ENCODE measurements around the gene CYS1.
A peak's percentile ranks its signal among the peaks of the same experiment; 100 is the strongest.

CYS1 gene

DNA sequence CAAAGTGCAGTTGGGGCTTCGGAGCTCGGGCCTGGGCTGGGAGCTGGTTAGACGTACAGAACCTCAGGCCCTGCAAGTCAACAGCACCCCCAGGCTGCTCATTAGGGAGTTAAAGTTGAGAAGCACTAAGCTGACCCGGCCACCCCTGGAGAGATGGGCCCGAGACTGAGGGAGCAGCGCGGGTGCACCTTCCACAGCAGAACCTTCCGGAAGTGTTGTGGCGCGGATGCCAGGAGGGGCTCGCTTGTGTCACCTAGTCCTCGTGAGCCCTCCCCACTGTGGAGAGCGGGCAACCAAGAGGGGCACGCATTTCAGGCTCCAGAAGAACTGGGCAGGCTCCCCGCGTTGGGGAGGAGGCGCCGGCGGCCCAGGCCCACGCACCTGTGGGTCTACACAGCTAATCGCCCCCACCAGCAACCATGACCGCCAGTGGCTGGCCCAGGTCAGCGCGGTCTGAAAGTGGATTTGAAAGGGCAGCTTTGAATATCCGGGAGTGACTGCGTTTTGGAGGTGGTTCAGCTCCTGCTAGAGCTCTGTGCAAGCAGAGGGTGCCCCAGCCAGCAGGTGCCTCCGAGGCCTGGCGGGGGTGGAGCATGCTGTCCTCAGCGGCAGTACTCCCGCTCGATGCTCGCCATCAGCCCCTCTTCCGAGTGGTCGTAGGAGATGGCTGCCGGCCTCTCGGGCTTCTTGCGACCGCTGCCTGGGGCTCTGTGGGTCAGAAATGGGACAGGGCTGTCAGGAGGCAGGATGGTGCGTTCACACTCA lies 21.8 kb downstream of the CYS1 start:
- no peak for DNase-seq (ENCODE audit: low read depth in 2 of 2)
- TF ChIP-seq, protein P1, sequence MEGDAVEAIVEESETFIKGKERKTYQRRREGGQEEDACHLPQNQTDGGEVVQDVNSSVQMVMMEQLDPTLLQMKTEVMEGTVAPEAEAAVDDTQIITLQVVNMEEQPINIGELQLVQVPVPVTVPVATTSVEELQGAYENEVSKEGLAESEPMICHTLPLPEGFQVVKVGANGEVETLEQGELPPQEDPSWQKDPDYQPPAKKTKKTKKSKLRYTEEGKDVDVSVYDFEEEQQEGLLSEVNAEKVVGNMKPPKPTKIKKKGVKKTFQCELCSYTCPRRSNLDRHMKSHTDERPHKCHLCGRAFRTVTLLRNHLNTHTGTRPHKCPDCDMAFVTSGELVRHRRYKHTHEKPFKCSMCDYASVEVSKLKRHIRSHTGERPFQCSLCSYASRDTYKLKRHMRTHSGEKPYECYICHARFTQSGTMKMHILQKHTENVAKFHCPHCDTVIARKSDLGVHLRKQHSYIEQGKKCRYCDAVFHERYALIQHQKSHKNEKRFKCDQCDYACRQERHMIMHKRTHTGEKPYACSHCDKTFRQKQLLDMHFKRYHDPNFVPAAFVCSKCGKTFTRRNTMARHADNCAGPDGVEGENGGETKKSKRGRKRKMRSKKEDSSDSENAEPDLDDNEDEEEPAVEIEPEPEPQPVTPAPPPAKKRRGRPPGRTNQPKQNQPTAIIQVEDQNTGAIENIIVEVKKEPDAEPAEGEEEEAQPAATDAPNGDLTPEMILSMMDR (IDR thresholded peaks at IDR 0.05; ENCODE audit: low read depth, low read length): no peak
- no peak overlapping the region for H3K4me3 ChIP-seq (replicated peaks in 1 of 2; ENCODE audit: low read depth in 2 of 2, low read length in 2 of 2)

DNA sequence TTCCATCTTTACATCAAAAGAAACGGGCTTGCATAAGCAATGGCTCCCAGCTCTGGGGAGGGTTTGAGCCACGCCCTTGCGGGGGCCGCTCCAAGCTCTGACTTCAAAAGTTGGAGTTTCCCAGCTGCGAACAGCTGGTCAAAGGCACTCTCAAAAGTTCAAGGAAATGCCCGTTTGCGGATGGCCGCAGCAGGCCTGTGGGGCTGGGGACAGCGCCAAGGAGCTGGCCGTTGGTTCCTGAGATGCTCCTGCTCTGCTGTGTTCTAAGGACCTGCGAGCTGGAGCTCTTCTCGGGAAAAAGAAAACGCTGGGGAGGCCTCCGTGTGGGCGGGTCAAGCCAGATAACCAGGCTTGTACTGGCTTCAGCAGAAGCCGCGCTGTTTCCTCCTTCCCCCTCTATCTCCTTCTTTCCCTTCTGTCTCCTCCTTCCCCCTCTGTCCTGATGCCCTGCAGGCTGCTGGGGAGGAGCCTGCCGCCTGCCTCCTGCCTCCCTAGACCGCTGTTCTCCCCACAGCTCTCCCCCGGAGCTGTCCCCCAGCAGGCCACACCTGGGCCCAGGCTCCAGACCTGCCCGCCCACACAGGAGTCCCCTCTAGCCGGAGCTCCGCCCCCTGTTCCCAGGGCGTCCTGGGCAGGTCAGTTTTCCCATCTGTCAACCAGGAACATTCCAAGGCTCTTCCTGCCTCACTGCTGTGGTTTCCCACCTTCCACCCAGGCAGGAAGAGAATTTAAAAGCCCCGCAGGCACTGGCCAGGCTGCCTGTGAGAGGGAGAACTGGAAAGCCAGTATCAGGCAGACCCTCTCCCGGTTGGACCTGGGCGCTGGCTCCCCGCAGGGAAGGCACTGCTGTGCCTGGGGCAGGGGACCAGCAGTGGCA lies 22.7 kb downstream of the CYS1 start:
- peak; percentile 81 to 85 for DNase-seq (ENCODE audit: low read depth in 2 of 2)

DNA sequence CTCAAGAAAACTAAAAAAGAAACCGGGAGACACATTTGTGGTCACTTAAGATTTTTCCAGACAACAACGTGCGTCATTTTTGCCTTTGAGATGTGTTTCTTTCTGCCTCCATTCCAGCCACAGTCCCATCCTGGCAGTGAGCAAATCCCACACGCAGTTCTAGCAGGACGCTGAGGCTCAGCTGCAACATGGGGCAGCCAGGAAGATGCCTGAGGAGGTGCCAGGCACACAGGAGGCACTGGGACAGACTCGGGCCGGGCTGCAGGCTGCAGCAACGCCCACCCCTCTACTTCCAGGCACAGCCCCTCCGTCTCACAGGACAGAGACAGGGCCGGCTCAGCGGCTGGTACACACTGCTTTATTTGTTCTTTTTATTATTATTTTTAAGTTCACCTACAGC lies 23.8 kb downstream of the CYS1 start:
- TF ChIP-seq, protein P1 (IDR thresholded peaks at IDR 0.05; ENCODE audit: low read depth, low read length): no peak
- H3K4me3 ChIP-seq (replicated peaks in 1 of 2; ENCODE audit: low read depth in 2 of 2, low read length in 2 of 2): no peak overlapping the region
- no peak for DNase-seq (ENCODE audit: low read depth in 2 of 2)

More for the DNA sequence above, 22.7 kb downstream of the CYS1 start:
- TF ChIP-seq, protein P1 (IDR thresholded peaks at IDR 0.05; ENCODE audit: low read depth, low read length): no peak
- H3K4me3 ChIP-seq (replicated peaks in 1 of 2; ENCODE audit: low read depth in 2 of 2, low read length in 2 of 2): peak overlapping the region; percentile 25 to 30

DNA sequence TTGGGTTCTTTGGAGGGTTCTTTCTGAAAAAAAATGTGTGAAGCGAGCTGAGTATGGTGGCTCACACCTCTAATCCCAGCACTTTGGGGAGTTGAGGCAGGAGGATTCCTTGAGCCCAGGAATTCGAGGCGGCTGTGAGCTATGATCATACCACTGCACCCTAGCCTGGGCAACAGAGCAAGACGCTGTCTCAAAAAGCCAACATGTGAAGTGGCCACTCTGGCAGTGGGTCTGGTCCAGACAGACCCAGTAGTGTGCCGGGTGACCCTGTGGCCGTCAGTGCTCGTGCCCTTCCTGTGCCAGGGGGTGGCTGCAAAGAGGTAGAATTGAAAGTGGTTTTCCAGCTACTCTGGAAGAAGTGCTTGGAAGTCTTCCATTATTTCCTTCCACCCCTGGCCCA lies 25.2 kb downstream of the CYS1 start:
- H3K4me3 ChIP-seq (replicated peaks in 1 of 2; ENCODE audit: low read depth in 2 of 2, low read length in 2 of 2): no peak overlapping the region
- DNase-seq (ENCODE audit: low read depth in 2 of 2): no peak
- TF ChIP-seq, protein P1 (IDR thresholded peaks at IDR 0.05; ENCODE audit: low read depth, low read length): no peak

DNA sequence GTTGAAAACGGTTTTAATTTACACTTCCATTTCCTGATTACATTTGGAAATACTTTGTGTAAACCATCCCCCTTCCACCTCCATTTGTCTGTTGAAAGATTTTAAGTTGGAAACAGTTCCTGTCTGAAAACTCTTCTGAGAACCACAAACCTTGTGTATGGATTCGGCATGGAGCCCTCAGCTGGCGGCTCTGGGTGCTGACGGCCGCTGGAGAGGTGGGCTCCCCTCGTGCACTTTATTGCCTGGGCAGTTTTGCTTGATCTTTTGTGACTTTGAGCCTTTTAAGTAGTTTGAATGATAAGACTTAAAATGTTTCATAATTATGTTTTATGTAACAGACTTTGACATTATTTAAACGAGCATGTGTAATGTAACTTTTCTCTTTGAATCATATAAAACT lies 25.8 kb downstream of the CYS1 start:
- no peak overlapping the region for H3K4me3 ChIP-seq (replicated peaks in 1 of 2; ENCODE audit: low read depth in 2 of 2, low read length in 2 of 2)
- TF ChIP-seq, protein P1 (IDR thresholded peaks at IDR 0.05; ENCODE audit: low read depth, low read length): no peak
- DNase-seq (ENCODE audit: low read depth in 2 of 2): no peak

DNA sequence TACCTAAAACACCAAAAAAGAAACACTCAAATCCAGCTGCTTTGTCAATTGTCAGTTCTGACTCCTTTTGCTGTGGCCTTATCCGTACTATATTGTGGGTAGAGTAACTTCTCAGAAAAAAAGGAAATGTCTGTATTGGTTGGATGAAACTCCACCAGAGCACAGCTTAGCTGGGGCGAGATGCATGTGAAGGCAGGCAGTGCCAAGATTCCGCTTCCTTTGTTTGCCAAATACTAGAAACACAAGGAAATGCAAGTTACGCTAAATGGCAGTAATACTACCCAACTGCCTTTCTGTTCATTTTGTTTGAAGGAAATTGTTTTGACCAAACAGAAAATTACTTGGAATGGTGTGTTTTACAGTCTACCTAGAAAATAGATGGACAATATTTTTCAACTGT lies 26.9 kb downstream of the CYS1 start:
- TF ChIP-seq, protein P1 (IDR thresholded peaks at IDR 0.05; ENCODE audit: low read depth, low read length): no peak
- DNase-seq (ENCODE audit: low read depth in 2 of 2): no peak
- no peak overlapping the region for H3K4me3 ChIP-seq (replicated peaks in 1 of 2; ENCODE audit: low read depth in 2 of 2, low read length in 2 of 2)

All from cardiac fibroblast (primary cell).